ENCODE measurements around the gene NFIC. TPM values are rescaled to one million over a fixed set of nuclear protein-coding genes. Genes with fewer than 3 reads are reported as not detected.
"Not testable (repeated sequence)": the region's sequence is repeated elsewhere in the genome, so short reads cannot be mapped to it uniquely, and the experiment has no call there.

The NFIC gene
- total RNA-seq, 1 donor from 2014 or later = 194 TPM

DNA sequence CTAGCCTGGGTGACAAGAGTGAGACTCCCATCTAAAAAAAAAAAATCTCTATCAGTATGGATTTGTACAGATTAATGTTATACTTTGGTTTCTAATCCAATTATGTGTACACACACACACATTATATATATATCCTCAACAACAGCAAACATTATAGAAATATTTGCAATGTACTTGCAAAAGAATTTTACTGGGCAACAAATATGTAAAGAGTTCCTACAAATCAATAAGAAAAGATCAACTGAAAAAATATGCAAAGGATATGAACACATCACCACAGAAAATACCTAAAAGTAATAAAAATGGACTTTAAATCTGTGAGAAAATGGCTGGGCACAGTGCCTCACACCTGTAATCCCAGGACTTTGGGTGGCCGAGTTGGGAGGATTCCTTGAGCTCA is 40.9 kb upstream of the NFIC start:
- no peak overlapping the region for H3K27ac ChIP-seq
- DNase-seq (ENCODE audit: low spot score in 2 of 2) = no peak
- intact Hi-C loops (cut with DNase I) = no loop called here
- no peaks in the 10 kb centered on the region for H3K27me3 ChIP-seq
- H3K36me3 ChIP-seq = no peaks in the 10 kb centered on the region
- no peaks in the 10 kb centered on the region for H3K4me1 ChIP-seq
- no peak overlapping the region for H3K4me3 ChIP-seq
- no peaks in the 10 kb centered on the region for H3K9me3 ChIP-seq
- TF ChIP-seq CTCF (IDR thresholded peaks at IDR 0.05) = no peak

GRCh38 chr19:3328743-3329142 is 37.6 kb upstream of the NFIC start:
- Histone ChIP-seq H3K36me3 (no peaks in the 10 kb centered on the region), H3K27ac (no peak overlapping the region), H3K27me3 (no peaks in the 10 kb centered on the region), H3K9me3 (no peaks in the 10 kb centered on the region), H3K4me3 (no peak overlapping the region), H3K4me1 (peaks cover 2 to 5% of the 10 kb centered on the region in 2 donors)
- no peak for TF ChIP-seq CTCF (IDR thresholded peaks at IDR 0.05)
- intact Hi-C loops (cut with DNase I) = no loop called here
- no peak for DNase-seq (ENCODE audit: low spot score in 2 of 2)

GRCh38 chr19:3330047-3330446 is 36.3 kb upstream of the NFIC start:
- H3K27me3 ChIP-seq = no peaks in the 10 kb centered on the region
- H3K4me3 ChIP-seq = no peak overlapping the region
- no peaks in the 10 kb centered on the region for H3K9me3 ChIP-seq
- no peak overlapping the region for H3K27ac ChIP-seq
- peaks cover 2 to 11% of the 10 kb centered on the region in 2 donors for H3K4me1 ChIP-seq
- DNase-seq (ENCODE audit: low spot score in 2 of 2) = no peak
- intact Hi-C loops (cut with DNase I) = no loop called here
- no peak for TF ChIP-seq CTCF (IDR thresholded peaks at IDR 0.05)
- no peaks in the 10 kb centered on the region for H3K36me3 ChIP-seq

GRCh38 chr19:3332232-3332631 is 34.2 kb upstream of the NFIC start:
- intact Hi-C loops (cut with DNase I); H3K9me3 ChIP-seq; H3K27ac ChIP-seq; H3K4me3 ChIP-seq; H3K27me3 ChIP-seq; DNase-seq (ENCODE audit: low spot score in 2 of 2); H3K36me3 ChIP-seq: not testable (repeated sequence)
- peaks cover 10 to 32% of the 10 kb centered on the region in 2 donors for H3K4me1 ChIP-seq

DNA sequence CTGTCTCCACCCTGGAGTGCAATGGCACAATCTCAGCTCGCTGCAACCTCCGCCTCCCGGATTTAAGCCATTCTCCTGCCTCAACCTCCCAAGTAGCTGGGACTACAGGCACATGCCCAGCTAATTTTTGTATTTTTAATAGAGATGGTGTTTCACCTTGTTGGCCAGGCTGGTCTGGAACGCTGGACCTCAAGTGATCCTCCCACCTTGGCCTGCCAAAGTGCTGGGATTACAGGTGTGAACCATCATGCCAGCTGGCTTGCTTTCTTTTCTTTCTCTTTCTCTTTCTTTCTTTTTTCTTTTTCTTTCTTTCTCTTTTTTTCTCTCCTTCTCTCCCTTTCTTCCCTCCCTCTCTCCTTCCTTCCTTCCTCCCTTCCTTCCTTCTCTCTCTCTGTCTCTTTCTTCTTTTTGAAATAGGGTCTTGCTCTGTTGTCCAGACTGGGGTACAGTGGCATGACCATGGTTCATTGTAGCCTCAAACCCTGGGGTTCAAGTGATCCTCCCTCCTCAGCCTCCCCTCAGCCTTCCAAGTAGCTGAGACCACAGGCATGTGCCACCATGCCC is 33.3 kb upstream of the NFIC start:
- H3K27ac ChIP-seq = peak overlapping the region; percentile 1 to 12
- H3K9me3 ChIP-seq = no peaks in the 10 kb centered on the region
- peaks cover 16 to 40% of the 10 kb centered on the region in 2 donors for H3K4me1 ChIP-seq
- no peak overlapping the region for H3K4me3 ChIP-seq
- no peaks in the 10 kb centered on the region for H3K27me3 ChIP-seq
- intact Hi-C loops (cut with DNase I) = no loop called here
- no peak for DNase-seq (ENCODE audit: low spot score in 2 of 2)
- no peak for TF ChIP-seq CTCF (IDR thresholded peaks at IDR 0.05)
- H3K36me3 ChIP-seq = no peaks in the 10 kb centered on the region

DNA sequence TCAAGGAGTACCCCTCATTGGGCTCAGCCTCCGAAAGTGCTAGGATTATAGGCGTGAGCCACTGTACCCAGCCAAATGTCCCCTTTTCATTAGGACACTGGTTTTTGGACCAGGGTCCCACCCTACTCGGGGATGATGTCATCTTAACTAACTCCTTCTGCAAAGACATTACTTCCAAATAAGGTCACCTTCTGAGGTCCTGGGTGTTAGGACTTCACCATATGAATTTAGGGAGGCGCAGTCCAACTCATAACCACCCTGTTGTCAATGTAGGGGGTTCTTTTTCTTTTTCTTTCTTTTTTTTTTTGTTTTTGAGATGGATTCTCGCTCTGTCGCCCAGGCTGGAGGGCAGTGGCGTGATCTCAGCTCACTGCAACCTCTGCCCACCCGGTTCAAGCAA is 32.7 kb upstream of the NFIC start:
- H3K4me3 ChIP-seq = no peak overlapping the region
- H3K4me1 ChIP-seq = peaks cover 20 to 46% of the 10 kb centered on the region in 2 donors
- H3K9me3 ChIP-seq = no peaks in the 10 kb centered on the region
- intact Hi-C loops (cut with DNase I) = loop anchor here (2.0 kb wide), 1 partner anchor 139 kb away; no protein-coding TSS in a partner anchor
- TF ChIP-seq CTCF (IDR thresholded peaks at IDR 0.05) = no peak
- DNase-seq (ENCODE audit: low spot score in 2 of 2) = no peak
- H3K27me3 ChIP-seq = no peaks in the 10 kb centered on the region
- H3K27ac ChIP-seq = peak overlapping the region; percentile 1 to 12
- no peaks in the 10 kb centered on the region for H3K36me3 ChIP-seq

- intact Hi-C loops (cut with DNase I) = loop anchor here (2.0 to 5.0 kb wide), 2 partner anchors 42 to 138 kb away; no protein-coding TSS in a partner anchor
- not testable (repeated sequence) for H3K9me3 ChIP-seq; H3K4me3 ChIP-seq; H3K36me3 ChIP-seq; H3K27me3 ChIP-seq; DNase-seq (ENCODE audit: low spot score in 2 of 2)
- Histone ChIP-seq H3K4me1 (peaks cover 22 to 50% of the 10 kb centered on the region in 2 donors), H3K27ac (peak overlapping the region; percentile 93 to 98)
Measured at GRCh38 chr19:3334749-3335430, 31.5 kb upstream of the NFIC start.

All from ascending aorta (tissue), 2 donors.